Activated CD4-positive, alpha-beta T cell treated with anti-CD3 and anti-CD28 coated beads, Interleukin-2, amount 50 U/mL, for 24 hours (primary cell): ENCODE data around the gene CRACR2B.

Experiments used
- DNase-seq, 2 donors: peaks; one replicate each; pipeline ENCODE4 v3.0.0-alpha.2; 2020; ENCODE audit warnings: low read depth in 1 of 2, low spot score in 1 of 2

CRACR2B gene

GRCh38 chr11:825366-826226 is 2.1 kb upstream of the CRACR2B start:
- DNase-seq = no peak

DNA sequence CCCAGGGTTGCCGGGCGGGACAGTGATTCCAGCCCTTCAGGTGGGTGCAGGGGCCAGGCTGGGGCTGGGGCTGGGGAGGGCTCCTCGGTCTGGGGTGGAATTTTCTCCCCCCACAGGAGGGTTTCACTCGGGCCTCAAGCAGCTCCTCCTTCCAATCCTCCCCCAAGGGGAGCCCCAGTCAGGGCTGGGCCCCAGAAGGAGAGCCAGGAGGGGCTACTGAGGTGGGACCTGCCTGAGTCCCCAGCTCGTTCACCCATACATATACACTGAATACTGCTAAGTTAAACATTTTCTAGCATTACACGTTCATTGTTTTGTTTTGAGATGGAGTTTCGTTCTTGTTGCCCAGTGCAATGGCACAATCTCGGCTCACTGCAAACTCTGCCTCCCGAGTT is 1.5 kb upstream of the CRACR2B start:
- DNase-seq = no peak

DNA sequence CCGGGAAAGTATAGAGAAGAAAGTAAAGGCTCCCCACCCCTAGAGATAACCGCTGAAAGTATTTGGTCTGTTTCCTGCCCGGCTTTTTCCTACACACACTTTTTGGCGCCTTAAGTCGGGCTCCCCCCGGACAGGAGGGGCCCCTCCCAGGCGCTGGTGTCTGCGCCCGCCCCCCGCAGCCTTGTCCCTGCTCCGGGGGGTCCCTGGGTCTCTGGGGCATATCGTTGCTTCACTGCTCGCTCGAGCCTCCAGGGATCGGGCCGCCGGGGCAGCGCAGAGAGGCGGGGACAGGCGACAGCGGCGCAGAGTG is 928 bp upstream of the CRACR2B start:
- no peak for DNase-seq

DNA sequence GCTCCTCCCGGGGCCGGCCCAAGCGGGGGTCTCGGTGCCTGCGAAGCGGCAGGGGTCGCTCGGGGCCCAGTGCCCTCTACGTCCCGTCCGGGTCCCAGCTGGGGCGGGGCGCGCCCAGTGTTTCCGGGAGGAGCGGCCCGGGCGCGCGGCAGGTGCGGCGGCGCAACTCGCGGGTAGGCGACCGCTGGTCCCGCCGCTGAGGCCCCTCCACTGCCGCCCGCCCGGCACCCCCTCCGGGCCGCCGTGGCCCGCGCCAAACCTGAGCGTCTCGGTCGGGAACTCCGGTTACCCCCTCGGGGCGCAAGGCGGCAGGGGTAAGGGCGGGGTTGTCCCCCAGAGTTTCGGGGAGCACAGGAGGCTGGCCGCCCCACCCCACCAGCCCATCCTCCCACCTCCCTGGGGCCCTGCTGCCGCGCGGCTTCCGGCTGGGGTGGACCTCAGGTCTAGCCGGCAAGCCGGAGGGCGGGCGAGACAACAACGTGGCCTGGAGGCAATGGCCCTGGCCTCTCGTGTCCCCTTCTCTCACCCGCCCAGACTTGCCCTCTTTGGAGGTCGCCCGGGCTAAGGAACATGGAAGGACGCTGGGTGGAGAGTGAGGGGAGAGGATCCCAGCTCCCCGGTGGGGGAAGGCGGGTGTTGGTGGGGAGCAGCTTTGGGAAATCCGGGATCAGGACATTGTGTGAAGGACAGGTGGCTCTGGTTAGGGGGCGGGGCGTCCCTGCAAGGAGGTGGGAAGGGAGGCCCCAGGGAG is 398 bp upstream of the CRACR2B start:
- no peak for DNase-seq

DNA sequence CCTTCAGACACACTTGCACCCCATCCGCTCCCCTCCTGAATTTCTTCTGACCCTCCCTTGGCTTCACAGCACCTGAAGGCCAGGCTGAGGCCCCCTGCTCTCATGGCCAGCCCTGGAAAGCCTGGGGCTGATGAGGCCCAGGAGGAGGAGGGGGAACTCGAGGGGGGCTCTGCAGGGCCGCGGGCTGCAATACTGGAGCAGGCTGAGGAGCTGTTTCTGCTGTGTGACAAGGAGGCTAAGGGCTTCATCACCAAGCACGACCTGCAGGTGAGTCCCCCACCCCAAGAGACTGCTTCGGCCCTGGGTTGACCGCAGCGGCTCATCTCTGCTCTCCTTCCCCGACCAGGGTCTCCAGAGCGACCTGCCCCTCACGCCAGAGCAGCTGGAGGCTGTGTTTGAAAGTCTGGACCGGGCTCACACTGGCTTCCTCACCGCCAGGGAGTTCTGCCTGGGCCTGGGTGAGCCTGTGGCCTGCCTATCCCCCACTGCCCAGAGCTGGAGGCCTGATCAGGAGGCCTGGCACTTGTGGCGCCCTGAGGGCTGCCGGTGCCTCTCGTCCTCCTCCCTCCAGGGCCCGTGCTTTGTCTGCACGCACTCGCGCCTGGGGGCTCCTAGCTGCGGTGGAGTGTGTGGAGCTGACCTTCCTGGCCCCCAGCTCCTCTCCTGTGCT is 922 bp downstream of the CRACR2B start:
- DNase-seq = no peak

DNA sequence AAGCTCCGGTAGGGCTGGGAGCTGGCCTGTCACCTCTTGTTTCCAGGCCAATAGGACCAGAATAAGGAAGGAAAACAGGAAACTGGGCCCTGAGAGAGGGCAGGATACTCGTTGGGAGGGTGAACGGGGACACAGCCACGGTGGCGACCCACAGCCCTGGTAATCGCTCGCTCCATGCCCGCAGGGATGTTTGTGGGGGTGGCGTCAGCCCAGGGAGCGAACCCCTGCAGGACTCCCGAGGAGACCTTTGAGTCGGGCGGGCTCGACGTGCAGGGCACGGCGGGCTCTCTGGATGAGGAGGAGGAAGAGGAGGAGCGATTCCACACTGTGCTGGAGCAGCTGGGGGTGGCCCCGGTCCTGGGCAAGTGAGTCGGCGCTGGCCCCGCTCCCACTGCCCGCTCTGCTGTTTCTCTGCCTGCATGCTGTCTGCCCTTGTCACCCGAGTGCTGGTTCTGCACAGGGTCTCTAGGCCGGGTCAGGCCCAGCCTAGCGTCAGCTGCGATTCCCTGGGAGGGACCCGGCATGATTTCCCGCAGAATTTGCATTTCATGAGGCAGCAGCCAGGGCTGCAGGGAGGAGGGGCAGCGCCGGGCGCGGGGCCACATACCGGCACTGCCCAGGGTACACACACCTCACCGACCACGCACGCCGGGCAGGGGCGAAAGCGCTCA is 1.6 kb downstream of the CRACR2B start:
- DNase-seq = no peak

GRCh38 chr11:829847-830294 is 2.2 kb downstream of the CRACR2B start:
- no peak for DNase-seq

DNA sequence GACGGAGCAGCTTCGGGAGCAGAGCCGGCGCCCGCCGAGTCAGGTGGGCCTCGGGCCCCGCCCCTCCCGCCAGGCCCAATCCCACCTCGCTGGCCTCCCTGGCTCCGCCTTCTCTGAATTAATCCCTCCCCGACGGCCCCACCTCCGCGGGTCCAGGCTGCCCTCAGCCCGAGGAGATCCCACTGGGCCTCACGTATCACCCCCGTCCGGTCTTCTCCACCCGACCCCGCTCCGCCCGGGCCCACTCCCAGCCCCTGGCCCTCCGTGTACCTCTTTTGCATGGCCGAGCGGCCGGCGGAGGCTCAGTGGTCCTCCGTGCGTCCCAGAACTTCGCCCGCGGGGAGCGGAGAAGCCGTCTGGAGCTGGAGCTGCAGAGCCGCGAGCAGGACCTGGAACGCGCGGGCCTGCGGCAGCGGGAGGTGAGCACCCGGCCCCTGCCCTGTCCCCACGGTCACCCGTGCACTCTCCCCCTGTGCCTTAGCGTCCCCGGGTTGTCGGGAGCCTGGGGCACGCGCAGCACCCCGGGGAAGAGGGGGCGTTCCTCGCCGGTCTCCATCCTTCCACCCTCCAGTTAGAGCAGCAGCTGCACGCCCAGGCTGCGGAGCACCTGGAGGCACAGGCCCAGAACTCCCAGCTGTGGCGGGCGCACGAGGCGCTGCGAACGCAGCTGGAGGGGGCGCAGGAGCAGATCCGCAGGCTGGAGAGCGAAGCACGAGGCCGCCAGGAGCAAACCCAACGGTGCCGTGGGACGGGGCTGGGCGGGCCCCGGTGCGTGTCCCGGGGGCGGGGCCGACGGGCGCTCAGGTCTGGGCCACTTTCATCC is 2.8 kb downstream of the CRACR2B start:
- DNase-seq = no peak

DNA sequence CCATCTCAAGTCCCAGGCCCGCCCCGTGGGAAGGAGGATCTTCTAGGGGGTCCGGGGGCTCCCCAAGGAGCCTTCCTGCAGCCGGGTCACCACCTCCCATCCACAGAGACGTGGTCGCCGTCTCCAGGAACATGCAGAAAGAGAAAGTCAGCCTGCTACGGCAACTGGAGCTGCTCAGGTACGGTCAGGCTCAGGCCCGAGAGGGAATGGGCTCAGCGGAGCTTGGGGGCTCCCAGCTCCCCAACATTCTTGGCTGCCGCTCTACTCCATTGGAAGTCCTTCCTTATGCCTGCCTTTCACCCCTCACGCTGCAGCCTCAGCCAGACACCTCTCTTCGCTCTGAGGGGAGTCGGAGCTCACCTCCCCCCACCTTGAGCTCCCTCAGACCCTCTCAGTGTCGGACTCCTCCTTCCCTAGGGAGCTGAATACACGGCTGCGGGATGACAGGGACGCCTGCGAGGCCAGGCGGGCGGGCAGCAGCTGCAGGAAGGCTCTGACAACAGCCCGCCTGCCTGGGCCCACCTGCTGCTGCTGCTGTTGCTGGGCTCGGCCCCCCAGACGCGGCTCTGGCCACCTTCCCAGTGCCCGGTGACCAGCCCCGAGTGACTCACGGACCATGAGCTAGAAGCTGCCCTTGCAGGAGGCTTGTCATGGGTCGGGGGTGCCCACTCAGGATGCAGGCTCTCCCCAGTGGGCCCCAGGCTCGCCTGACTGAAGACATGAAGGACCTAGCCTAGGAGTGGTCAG is 3.6 kb downstream of the CRACR2B start:
- no peak for DNase-seq

DNA sequence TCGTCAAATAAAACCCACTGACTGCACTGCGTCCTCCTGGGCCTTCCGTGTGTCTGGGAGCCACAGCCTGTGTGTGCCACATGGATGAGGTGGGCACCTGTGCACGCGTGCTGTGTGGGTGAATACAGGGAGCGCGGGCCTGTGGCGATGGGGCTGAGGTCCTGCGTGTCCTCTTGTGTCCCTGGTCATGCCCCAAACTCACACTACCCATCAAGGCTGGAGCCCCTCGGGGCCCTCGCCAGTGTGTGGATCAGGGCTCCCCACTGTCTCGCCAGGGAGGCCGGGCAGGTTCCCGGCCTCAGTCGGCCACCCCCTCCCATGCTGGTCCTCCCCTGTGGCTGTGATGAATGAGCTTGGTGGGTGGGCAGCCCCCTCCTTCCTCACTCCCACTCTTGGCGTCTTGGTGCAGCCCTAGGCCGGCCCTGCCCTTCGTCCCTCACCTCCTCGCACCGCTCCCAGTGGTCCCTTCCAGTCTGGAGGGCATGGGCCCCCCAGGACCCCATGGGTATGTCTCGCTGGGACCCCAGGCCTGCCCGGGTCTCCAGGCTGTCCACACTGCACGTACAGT is 4.3 kb downstream of the CRACR2B start:
- no peak for DNase-seq

GRCh38 chr11:832529-833113 is 4.9 kb downstream of the CRACR2B start, which contains the start of gene CD151:
TSS of gene CD151 (plus strand) at chr11:832952. CDS start at chr11:836070, 3,118 bp downstream.
- no peak for DNase-seq

- DNase-seq = no peak
Measured at GRCh38 chr11:833114-833791, 5.5 kb downstream of the CRACR2B start.

GRCh38 chr11:833849-834311 is 6.2 kb downstream of the CRACR2B start:
- no peak for DNase-seq

GRCh38 chr11:834371-835316 is 6.9 kb downstream of the CRACR2B start:
- DNase-seq = no peak

DNA sequence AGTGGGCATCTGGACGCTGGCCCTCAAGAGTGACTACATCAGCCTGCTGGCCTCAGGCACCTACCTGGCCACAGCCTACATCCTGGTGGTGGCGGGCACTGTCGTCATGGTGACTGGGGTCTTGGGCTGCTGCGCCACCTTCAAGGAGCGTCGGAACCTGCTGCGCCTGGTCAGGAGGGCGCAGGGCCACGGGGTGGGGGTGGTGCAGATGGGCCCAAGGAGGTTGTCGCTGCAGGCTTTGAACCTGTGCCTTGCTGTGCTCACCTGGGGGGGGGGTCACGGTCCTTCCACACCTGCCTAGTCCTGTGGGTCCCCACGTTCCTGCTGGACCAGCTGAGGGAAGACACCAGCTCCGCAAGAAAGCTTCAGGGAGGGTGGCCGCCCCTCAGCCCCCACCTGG is 8.6 kb downstream of the CRACR2B start:
- no peak for DNase-seq

GRCh38 chr11:836700-837099 is 9.0 kb downstream of the CRACR2B start:
- DNase-seq = no peak
